ENCODE measurements around the gene CMPK1.

GRCh38 chr1:47362828-47363227 is 29.2 kb downstream of the CMPK1 start:
- TF ChIP-seq POLR2A (IDR thresholded peaks at IDR 0.05) (no peak), CTCF (IDR thresholded peaks at IDR 0.05) (no peak)
